Endodermal cell (in vitro differentiated cells): ENCODE measurements around the gene TCP11. TPM values are rescaled to one million over a fixed set of nuclear protein-coding genes. Genes with fewer than 3 reads are reported as not detected.
A peak's percentile ranks its signal among the peaks of the same experiment; 100 is the strongest.

Experiments
- DNase-seq: peaks from one replicate; pipeline ENCODE4 v3.0.0-alpha.2; 2017
- H3K27ac ChIP-seq: 2 replicates; pipeline ENCODE4 v1.5.1; 2013; ENCODE audit warnings: mild to moderate bottlenecking, low read depth, low read length, moderate library complexity
- H3K27me3 ChIP-seq: 2 replicates; pipeline ENCODE4 v1.6.1; 2013; ENCODE audit warnings: mild to moderate bottlenecking, low read length, moderate library complexity; ENCODE audit not compliant: insufficient read depth, control insufficient read depth, poor library complexity, severe bottlenecking
- H3K36me3 ChIP-seq: 2 replicates; pipeline ENCODE4 v1.7.0; 2013; ENCODE audit warnings: mild to moderate bottlenecking, low read length, moderate library complexity; ENCODE audit not compliant: control insufficient read depth, insufficient read depth
- H3K4me1 ChIP-seq: one replicate; pipeline ENCODE4 v1.7.0; 2013; ENCODE audit warnings: low read length; ENCODE audit not compliant: control insufficient read depth, insufficient read depth
- H3K4me3 ChIP-seq: 2 replicates; pipeline ENCODE4 v1.5.1; 2013; ENCODE audit warnings: mild to moderate bottlenecking, low read length, moderate library complexity
- H3K9ac ChIP-seq: 2 replicates; pipeline ENCODE4 v1.6.1; 2013; ENCODE audit warnings: mild to moderate bottlenecking, low read length, moderate library complexity; ENCODE audit not compliant: poor library complexity, severe bottlenecking; ENCODE audit errors: extremely low read depth
- H3K9me3 ChIP-seq: 2 replicates; pipeline ENCODE4 v1.6.1; 2013; ENCODE audit warnings: mild to moderate bottlenecking, low read length, moderate library complexity; ENCODE audit not compliant: control insufficient read depth
- H3K27ac Mint-ChIP-seq: 2 replicates; pipeline ENCODE4 v1.8.0; 2020; ENCODE audit warnings: mixed read lengths
- H3K27me3 Mint-ChIP-seq: 2 replicates; pipeline ENCODE4 v1.8.0; 2021; ENCODE audit warnings: mild to moderate bottlenecking, mixed read lengths; ENCODE audit not compliant: insufficient read depth
- H3K36me3 Mint-ChIP-seq: 2 replicates; pipeline ENCODE4 v1.8.0; 2020; ENCODE audit warnings: low read depth, mixed read lengths
- H3K4me1 Mint-ChIP-seq: 2 replicates; pipeline ENCODE4 v1.8.0; 2020; ENCODE audit warnings: mixed read lengths
- H3K4me3 Mint-ChIP-seq: 2 replicates; pipeline ENCODE4 v1.8.0; 2020; ENCODE audit warnings: mild to moderate bottlenecking, moderate library complexity, mixed read lengths
- H3K9me3 Mint-ChIP-seq: 2 replicates; pipeline ENCODE4 v1.8.0; 2020; ENCODE audit warnings: mild to moderate bottlenecking, mixed read lengths
- WGBS, 2 experiments: methylation state at CpG; one replicate each; pipeline versions ENCODE4 v1.1.5 to v1.1.7; 2013; ENCODE audit warnings: missing lambda C conversion rate in 2 of 2, mixed read lengths in 1 of 2; ENCODE audit not compliant: insufficient coverage in 1 of 2, insufficient read length in 1 of 2; 5-methylcytosine and 5-hydroxymethylcytosine counted together
- total RNA-seq, 2 donors: library from RNA; stranded (reverse); fragmentation: NEBNext Ultra II Directional in 1 of 2; extraction: Animal tissue kit (Norgen Biotek cat#: 25700) in 1 of 2; gene quantifications; 2 replicates in 1 of 2; 3 replicates in 1 of 2; pipeline ENCODE4 v1.2.1, GENCODE V29; 2021
- TF ChIP-seq, protein P1 (sequence below): fragments of 200-600 bp; sonication (generic); conservative IDR thresholded peaks from 2 replicates; pipeline ENCODE4 v1.5.0; 2021; ENCODE audit warnings: antibody characterized with exemption, mild to moderate bottlenecking

The TCP11 gene
- total RNA-seq, 2 donors from 2014 or later, result not detected

DNA sequence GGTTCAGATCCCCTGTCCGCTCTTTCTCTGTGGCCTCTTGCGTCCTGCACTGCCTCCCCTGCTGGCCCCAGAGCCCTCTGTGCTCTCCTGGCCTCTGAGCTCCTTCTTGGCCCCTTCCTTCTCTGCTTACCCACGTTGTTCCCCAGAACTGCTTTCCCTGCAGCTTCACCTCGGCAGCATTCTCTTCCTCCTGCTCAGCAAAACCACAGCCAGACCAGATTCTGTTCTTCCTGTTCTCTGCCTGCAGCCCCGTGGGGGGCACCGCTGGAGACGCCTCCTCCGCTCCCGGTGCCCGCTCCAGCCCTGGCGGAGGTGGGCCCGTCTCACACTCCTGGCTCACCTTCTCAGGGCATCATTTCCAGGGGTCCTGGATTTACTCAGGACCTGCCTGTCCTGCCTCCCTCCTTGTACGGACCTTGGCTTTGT, 59.7 kb downstream of the TCP11 start:
- Mint-ChIP-seq H3K4me3 (peak overlapping the region; percentile 13), H3K9me3 (no peaks in the 10 kb centered on the region), H3K27ac (peak overlapping the region; percentile 83), H3K4me1 (peaks cover 34% of the 10 kb centered on the region), H3K27me3 (no peaks in the 10 kb centered on the region), H3K36me3 (peaks cover 41% of the 10 kb centered on the region)
- H3K27ac ChIP-seq, result no peak overlapping the region
- H3K9me3 ChIP-seq, result no peaks in the 10 kb centered on the region
- peak; percentile 71 for DNase-seq
- 74 to 77% methylated on average over 13 of the region's 13 CpGs for WGBS, 2 experiments
- TF ChIP-seq, protein P1, sequence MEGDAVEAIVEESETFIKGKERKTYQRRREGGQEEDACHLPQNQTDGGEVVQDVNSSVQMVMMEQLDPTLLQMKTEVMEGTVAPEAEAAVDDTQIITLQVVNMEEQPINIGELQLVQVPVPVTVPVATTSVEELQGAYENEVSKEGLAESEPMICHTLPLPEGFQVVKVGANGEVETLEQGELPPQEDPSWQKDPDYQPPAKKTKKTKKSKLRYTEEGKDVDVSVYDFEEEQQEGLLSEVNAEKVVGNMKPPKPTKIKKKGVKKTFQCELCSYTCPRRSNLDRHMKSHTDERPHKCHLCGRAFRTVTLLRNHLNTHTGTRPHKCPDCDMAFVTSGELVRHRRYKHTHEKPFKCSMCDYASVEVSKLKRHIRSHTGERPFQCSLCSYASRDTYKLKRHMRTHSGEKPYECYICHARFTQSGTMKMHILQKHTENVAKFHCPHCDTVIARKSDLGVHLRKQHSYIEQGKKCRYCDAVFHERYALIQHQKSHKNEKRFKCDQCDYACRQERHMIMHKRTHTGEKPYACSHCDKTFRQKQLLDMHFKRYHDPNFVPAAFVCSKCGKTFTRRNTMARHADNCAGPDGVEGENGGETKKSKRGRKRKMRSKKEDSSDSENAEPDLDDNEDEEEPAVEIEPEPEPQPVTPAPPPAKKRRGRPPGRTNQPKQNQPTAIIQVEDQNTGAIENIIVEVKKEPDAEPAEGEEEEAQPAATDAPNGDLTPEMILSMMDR, result no peak
- H3K4me1 ChIP-seq, result peaks cover 19% of the 10 kb centered on the region
- H3K9ac ChIP-seq, result no peak overlapping the region
- H3K36me3 ChIP-seq, result peaks cover 21% of the 10 kb centered on the region
- no peaks in the 10 kb centered on the region for H3K27me3 ChIP-seq
- H3K4me3 ChIP-seq, result no peak overlapping the region

DNA sequence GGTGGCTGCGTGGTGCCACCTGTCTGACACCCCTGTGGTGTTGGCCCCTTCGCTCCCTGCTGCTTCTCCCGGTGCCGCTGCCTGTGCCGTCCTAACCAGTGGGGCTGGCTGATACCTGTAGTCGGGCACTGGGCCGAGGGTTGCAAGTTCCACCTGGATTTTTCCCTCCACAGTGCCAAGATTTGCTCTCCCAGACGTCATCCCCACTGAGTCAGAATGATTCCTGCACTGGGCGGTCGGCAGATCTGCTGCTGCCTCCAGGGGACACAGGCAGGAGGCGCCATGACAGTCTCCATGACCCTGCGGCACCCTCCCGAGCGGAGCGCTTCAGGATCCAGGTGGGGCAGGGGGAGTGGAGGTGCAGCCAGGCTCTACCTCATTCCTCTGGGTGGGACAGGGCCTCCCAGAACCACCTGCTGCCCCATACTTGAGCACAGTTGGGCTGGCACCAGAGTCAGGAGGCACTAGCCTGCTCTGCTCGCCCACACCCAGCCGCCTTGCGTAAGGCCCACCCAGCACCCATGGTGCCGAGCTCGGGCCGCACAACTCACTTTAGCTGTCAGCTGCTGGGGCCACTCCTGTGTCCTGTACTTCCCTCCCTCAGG, 60.2 kb downstream of the TCP11 start:
- H3K36me3 Mint-ChIP-seq, result peaks cover 36% of the 10 kb centered on the region
- no peaks in the 10 kb centered on the region for H3K27me3 Mint-ChIP-seq
- peak; percentile 58 for DNase-seq
- peaks cover 19% of the 10 kb centered on the region for H3K4me1 ChIP-seq
- peaks cover 21% of the 10 kb centered on the region for H3K36me3 ChIP-seq
- no peaks in the 10 kb centered on the region for H3K9me3 Mint-ChIP-seq
- H3K9ac ChIP-seq, result no peak overlapping the region
- H3K4me1 Mint-ChIP-seq, result peaks cover 34% of the 10 kb centered on the region
- H3K27me3 ChIP-seq, result no peaks in the 10 kb centered on the region
- peak overlapping the region; percentile 83 for H3K27ac Mint-ChIP-seq
- WGBS, 2 experiments, result 92 to 96% methylated on average over 11 to 21 of the region's 21 CpGs
- no peaks in the 10 kb centered on the region for H3K9me3 ChIP-seq
- H3K4me3 Mint-ChIP-seq, result peak overlapping the region; percentile 13
- H3K4me3 ChIP-seq, result no peak overlapping the region
- no peak overlapping the region for H3K27ac ChIP-seq
- TF ChIP-seq, protein P1, result peak; percentile 25

DNA sequence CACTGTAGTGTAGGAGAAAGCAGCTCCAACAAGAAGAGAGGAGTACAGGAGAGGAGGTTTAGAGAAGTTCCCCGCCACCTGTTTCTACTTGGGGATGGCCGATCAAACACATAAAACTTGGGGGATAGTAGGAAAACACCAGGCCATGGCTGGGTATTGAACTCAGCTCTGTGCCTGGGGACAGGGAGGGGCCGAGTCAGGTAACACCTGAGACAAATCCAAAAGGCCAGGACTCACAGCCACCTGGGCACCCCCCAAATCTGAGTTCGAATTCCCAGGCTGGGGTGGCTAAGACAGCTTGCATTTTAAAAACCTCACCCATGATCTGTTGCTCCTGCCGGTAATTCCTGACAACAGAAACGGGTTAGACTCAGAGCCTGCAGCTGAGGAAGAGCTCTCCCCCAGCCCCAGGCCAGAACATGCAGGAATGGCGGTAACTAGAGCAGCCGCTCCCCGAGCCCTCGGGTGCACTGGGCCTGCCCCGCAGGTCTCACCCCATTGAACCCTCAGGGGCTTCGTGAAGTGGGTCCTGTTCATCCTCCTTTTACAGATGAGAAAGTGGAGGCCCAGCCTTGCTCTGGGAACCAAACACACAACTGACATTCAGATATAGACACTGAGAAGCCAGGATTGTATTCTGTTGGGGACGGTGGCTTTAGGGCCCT, 61.0 kb downstream of the TCP11 start:
- 92 to 95% methylated on average over 7 to 13 of the region's 13 CpGs for WGBS, 2 experiments
- no peaks in the 10 kb centered on the region for H3K9me3 ChIP-seq
- H3K27me3 ChIP-seq, result no peaks in the 10 kb centered on the region
- Mint-ChIP-seq H3K9me3 (no peaks in the 10 kb centered on the region), H3K4me1 (peaks cover 34% of the 10 kb centered on the region), H3K27me3 (no peaks in the 10 kb centered on the region), H3K36me3 (peaks cover 37% of the 10 kb centered on the region), H3K27ac (peak overlapping the region; percentile 57), H3K4me3 (no peak overlapping the region)
- peaks cover 19% of the 10 kb centered on the region for H3K4me1 ChIP-seq
- no peak overlapping the region for H3K27ac ChIP-seq
- H3K4me3 ChIP-seq, result no peak overlapping the region
- H3K36me3 ChIP-seq, result peaks cover 21% of the 10 kb centered on the region
- TF ChIP-seq, protein P1, result no peak
- peak; percentile 39 for DNase-seq
- H3K9ac ChIP-seq, result no peak overlapping the region
